ENCODE measurements around the gene KLF7. TPM values are rescaled to one million over a fixed set of nuclear protein-coding genes. Genes with fewer than 3 reads are reported as not detected.

The KLF7 gene
- total RNA-seq, 2 experiments from 2014 or later, result 90.1 to 96.9 TPM

- ATAC-seq (ENCODE audit: poor library complexity) (no peak), DNase-seq (no peak)
- Mint-ChIP-seq H3K27ac (no peak overlapping the region), H3K9me3 (no peaks in the 10 kb centered on the region), H3K4me1 (ENCODE audit: low read depth) (peaks cover 10% of the 10 kb centered on the region), H3K27me3 (no peaks in the 10 kb centered on the region), H3K4me3 (no peak overlapping the region), H3K36me3 (ENCODE audit: low read depth) (no peaks in the 10 kb centered on the region)
- no peaks in the 10 kb centered on the region for H3K36me3 ChIP-seq (ENCODE audit: insufficient read depth, low read length)
- no peaks in the 10 kb centered on the region for H3K9me3 ChIP-seq (ENCODE audit: control insufficient read depth in 1 of 2, insufficient read depth in 1 of 2, low read length in 2 of 2)
- H3K27me3 ChIP-seq (ENCODE audit: control insufficient read depth in 1 of 2, insufficient read depth in 2 of 2, low read length in 2 of 2), result no peaks in the 10 kb centered on the region
- H3K4me3 ChIP-seq (ENCODE audit: low read length), result no peak overlapping the region
- intact Hi-C loops (cut with DNase I, micrococcal nuclease), result loop anchor here in 1 of 2 experiments (2.0 to 5.0 kb wide), 2 partner anchors 213 to 307 kb away; no protein-coding TSS in a partner anchor
- ChIA-PET CTCF (interaction anchor here (1.2 kb wide), 1 partner anchor 86 kb away, joined by 3 read pairs; no protein-coding TSS in a partner anchor), POLR2A (no interaction called here)
- no peak for TF ChIP-seq CTCF (IDR thresholded peaks at IDR 0.05)
- H3K27ac ChIP-seq (ENCODE audit: low read depth in 1 of 2, low read length in 2 of 2), result no peak overlapping the region
- peaks cover 6% of the 10 kb centered on the region for H3K4me1 ChIP-seq (ENCODE audit: insufficient read depth, low read length)
Measured at GRCh38 chr2:207045531-207045930, 120.2 kb downstream of the KLF7 start.

- H3K36me3 ChIP-seq (ENCODE audit: insufficient read depth, low read length), result no peaks in the 10 kb centered on the region
- Mint-ChIP-seq H3K27me3 (no peaks in the 10 kb centered on the region), H3K4me1 (ENCODE audit: low read depth) (peaks cover 10% of the 10 kb centered on the region), H3K27ac (no peak overlapping the region), H3K4me3 (no peak overlapping the region), H3K9me3 (no peaks in the 10 kb centered on the region), H3K36me3 (ENCODE audit: low read depth) (no peaks in the 10 kb centered on the region)
- no peaks in the 10 kb centered on the region for H3K27me3 ChIP-seq (ENCODE audit: control insufficient read depth in 1 of 2, insufficient read depth in 2 of 2, low read length in 2 of 2)
- intact Hi-C loops (cut with DNase I, micrococcal nuclease), result loop anchor here in 1 of 2 experiments (2.0 to 5.0 kb wide), 3 partner anchors 214 to 308 kb away; no protein-coding TSS in a partner anchor
- CTCF ChIA-PET, result no interaction called here
- no peaks in the 10 kb centered on the region for H3K9me3 ChIP-seq (ENCODE audit: control insufficient read depth in 1 of 2, insufficient read depth in 1 of 2, low read length in 2 of 2)
- H3K27ac ChIP-seq (ENCODE audit: low read depth in 1 of 2, low read length in 2 of 2), result no peak overlapping the region
- POLR2A ChIA-PET, result no interaction called here
- H3K4me3 ChIP-seq (ENCODE audit: low read length), result no peak overlapping the region
- H3K4me1 ChIP-seq (ENCODE audit: insufficient read depth, low read length), result peaks cover 6% of the 10 kb centered on the region
- TF ChIP-seq CTCF (IDR thresholded peaks at IDR 0.05), result no peak
- ATAC-seq (ENCODE audit: poor library complexity) (no peak), DNase-seq (no peak)
Measured at GRCh38 chr2:207044379-207045362, 121.1 kb downstream of the KLF7 start.

GRCh38 chr2:207042841-207043240, 122.9 kb downstream of the KLF7 start:
- Histone ChIP-seq H3K9me3 (ENCODE audit: control insufficient read depth in 1 of 2, insufficient read depth in 1 of 2, low read length in 2 of 2) (no peaks in the 10 kb centered on the region), H3K27ac (ENCODE audit: low read depth in 1 of 2, low read length in 2 of 2) (no peak overlapping the region), H3K36me3 (ENCODE audit: insufficient read depth, low read length) (no peaks in the 10 kb centered on the region), H3K27me3 (ENCODE audit: control insufficient read depth in 1 of 2, insufficient read depth in 2 of 2, low read length in 2 of 2) (no peaks in the 10 kb centered on the region), H3K4me1 (ENCODE audit: insufficient read depth, low read length) (peaks cover 6% of the 10 kb centered on the region), H3K4me3 (ENCODE audit: low read length) (no peak overlapping the region)
- ChIA-PET CTCF (interaction anchor here (0.6 to 0.8 kb wide), 2 partner anchors 17 to 33 kb away, joined by 3 to 4 read pairs; no protein-coding TSS in a partner anchor), POLR2A (no interaction called here)
- H3K4me1 Mint-ChIP-seq (ENCODE audit: low read depth), result peaks cover 10% of the 10 kb centered on the region
- ATAC-seq (ENCODE audit: poor library complexity) (no peak), DNase-seq (no peak)
- no peak overlapping the region for H3K27ac Mint-ChIP-seq
- no peak for TF ChIP-seq CTCF (IDR thresholded peaks at IDR 0.05)
- H3K36me3 Mint-ChIP-seq (ENCODE audit: low read depth), result no peaks in the 10 kb centered on the region
- intact Hi-C loops (cut with DNase I, micrococcal nuclease), result loop anchor here in 1 of 2 experiments (5.0 kb wide), 1 partner anchor 241 kb away; no protein-coding TSS in a partner anchor
- H3K9me3 Mint-ChIP-seq, result no peaks in the 10 kb centered on the region
- H3K4me3 Mint-ChIP-seq, result no peak overlapping the region
- no peaks in the 10 kb centered on the region for H3K27me3 Mint-ChIP-seq
